Activated CD8-positive, alpha-beta T cell treated with anti-CD3 and anti-CD28 coated beads for 36 hours (primary cell): ENCODE measurements around the gene LSM14B. TPM values are rescaled to one million over a fixed set of nuclear protein-coding genes. Genes with fewer than 3 reads are reported as not detected.

Experiments used
- ATAC-seq: fragments of 200-7000 bp; cut with Tn5 transposase; one replicate; pipeline ENCODE4 v1.10.0; 2021; ENCODE audit warnings: mild to moderate bottlenecking, moderate library complexity
- CTCF ChIA-PET: fragments of 350-600 bp; sonication (Branson Sonifier 250); formaldehyde crosslinking; loops from one replicate; lab custom pipeline; 2021; ENCODE audit warnings: antibody characterized with exemption; lab: Charles Lee
- POLR2A ChIA-PET: fragments of 350-600 bp; sonication (Branson Sonifier 250); formaldehyde crosslinking; loops from one replicate; lab custom pipeline; 2021; ENCODE audit warnings: antibody characterized with exemption; lab: Charles Lee
- DNase-seq: peaks from one replicate; pipeline ENCODE4 v3.0.0-alpha.2; 2020
- H3K27ac Mint-ChIP-seq: one replicate; pipeline ENCODE4 v1.8.0; 2021; ENCODE audit warnings: mild to moderate bottlenecking, mixed read lengths
- H3K27me3 Mint-ChIP-seq: one replicate; pipeline ENCODE4 v1.8.0; 2021; ENCODE audit warnings: mixed read lengths
- H3K36me3 Mint-ChIP-seq: one replicate; pipeline ENCODE4 v1.8.0; 2021; ENCODE audit warnings: low read depth, mixed read lengths
- H3K4me1 Mint-ChIP-seq: one replicate; pipeline ENCODE4 v1.8.0; 2021; ENCODE audit warnings: low read depth, mixed read lengths
- H3K4me3 Mint-ChIP-seq: one replicate; pipeline ENCODE4 v1.8.0; 2021; ENCODE audit warnings: mild to moderate bottlenecking, moderate library complexity, mixed read lengths
- H3K9me3 Mint-ChIP-seq: one replicate; pipeline ENCODE4 v1.8.0; 2021; ENCODE audit warnings: mixed read lengths
- intact Hi-C: fragments of 100-400 bp; cut with micrococcal nuclease; formaldehyde crosslinking; loops from one replicate; pipeline ENCODE4 v1.10.0; 2022
- total RNA-seq, 2 experiments: library from RNA; stranded (reverse); gene quantifications; one replicate each; pipeline ENCODE4 v1.2.3, GENCODE V29; 2021
- TF ChIP-seq, protein P1 (sequence below): fragments of 200-600 bp; IDR thresholded peaks from one replicate; pipeline ENCODE4 v1.8.0; 2022; ENCODE audit warnings: antibody characterized with exemption, mild to moderate bottlenecking

Gene LSM14B
- total RNA-seq, 2 experiments from 2014 or later = 33.5 to 35.6 TPM

DNA sequence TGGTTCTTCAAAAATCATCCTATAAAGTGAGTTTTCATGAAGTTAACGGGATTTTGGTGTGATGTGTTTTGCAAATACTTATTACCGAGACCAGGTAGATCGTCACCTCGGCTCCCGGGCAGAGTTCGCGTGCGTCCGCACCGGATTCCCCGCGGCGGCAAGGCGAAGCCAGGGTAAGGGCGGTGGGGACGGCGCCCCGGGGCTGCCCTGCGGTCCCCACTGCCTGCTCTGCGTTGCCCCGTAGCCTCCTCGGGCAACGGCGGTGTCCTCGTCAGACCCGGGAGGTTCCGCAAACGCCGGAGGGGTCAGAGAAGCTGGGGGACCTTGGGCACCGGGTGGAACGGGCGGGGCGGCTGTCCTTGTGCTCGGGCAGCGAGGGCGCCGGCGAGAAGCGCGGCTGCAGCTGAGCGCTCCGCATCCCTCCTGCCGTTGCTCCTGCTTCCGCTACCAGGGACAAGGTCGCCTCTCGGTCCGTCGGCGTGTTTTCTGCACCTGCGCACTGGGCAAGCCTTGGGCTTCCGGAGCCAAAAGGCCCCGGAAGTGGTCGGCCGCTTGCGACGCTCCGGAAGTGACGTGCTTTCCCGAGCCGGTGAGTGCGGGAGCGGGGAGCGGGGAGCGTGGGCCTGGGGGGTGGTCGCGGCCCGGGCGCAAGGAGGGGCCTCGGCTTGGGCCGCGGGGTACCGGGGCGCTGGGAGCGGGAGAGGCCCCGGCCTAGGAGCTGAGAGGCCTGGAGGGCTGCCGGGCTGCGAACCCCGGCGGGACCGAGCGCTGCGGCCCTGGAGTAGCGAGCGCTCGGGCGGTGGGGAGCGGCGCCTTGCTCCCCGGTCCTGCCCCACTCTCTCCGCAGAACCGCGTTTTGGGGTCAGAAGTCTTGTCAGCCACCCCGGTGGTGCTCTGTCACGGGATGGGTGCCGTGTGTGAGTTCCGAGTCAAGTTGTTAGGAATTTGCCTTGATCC, 60.5 kb downstream of the LSM14B start, which contains the start of gene MTG2:
MTG2 (plus strand) TSS at position 560 of the 957 bp plus-strand sequence. CDS start 10,393 bp downstream, outside the sequence.
- Mint-ChIP-seq H3K27me3 (no peaks in the 10 kb centered on the region), H3K4me3 (peak within 1 kb of the TSS; percentile 88), H3K4me1 (peaks cover 34% of the 10 kb centered on the region), H3K9me3 (no peaks in the 10 kb centered on the region), H3K27ac (peak within 1 kb of the TSS; percentile 88), H3K36me3 (peaks cover 9% of the 10 kb centered on the region)
- TF ChIP-seq, protein P1, sequence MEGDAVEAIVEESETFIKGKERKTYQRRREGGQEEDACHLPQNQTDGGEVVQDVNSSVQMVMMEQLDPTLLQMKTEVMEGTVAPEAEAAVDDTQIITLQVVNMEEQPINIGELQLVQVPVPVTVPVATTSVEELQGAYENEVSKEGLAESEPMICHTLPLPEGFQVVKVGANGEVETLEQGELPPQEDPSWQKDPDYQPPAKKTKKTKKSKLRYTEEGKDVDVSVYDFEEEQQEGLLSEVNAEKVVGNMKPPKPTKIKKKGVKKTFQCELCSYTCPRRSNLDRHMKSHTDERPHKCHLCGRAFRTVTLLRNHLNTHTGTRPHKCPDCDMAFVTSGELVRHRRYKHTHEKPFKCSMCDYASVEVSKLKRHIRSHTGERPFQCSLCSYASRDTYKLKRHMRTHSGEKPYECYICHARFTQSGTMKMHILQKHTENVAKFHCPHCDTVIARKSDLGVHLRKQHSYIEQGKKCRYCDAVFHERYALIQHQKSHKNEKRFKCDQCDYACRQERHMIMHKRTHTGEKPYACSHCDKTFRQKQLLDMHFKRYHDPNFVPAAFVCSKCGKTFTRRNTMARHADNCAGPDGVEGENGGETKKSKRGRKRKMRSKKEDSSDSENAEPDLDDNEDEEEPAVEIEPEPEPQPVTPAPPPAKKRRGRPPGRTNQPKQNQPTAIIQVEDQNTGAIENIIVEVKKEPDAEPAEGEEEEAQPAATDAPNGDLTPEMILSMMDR = no peak
- peak; percentile 97 for ATAC-seq
- CTCF ChIA-PET = no interaction called here
- peak; percentile 95 for DNase-seq
- intact Hi-C loops = no loop called here
- POLR2A ChIA-PET = interaction anchor here (0.9 to 1.4 kb wide), 5 partner anchors 33 to 147 kb away, joined by 3 to 4 read pairs (median 3); no protein-coding TSS in a partner anchor

DNA sequence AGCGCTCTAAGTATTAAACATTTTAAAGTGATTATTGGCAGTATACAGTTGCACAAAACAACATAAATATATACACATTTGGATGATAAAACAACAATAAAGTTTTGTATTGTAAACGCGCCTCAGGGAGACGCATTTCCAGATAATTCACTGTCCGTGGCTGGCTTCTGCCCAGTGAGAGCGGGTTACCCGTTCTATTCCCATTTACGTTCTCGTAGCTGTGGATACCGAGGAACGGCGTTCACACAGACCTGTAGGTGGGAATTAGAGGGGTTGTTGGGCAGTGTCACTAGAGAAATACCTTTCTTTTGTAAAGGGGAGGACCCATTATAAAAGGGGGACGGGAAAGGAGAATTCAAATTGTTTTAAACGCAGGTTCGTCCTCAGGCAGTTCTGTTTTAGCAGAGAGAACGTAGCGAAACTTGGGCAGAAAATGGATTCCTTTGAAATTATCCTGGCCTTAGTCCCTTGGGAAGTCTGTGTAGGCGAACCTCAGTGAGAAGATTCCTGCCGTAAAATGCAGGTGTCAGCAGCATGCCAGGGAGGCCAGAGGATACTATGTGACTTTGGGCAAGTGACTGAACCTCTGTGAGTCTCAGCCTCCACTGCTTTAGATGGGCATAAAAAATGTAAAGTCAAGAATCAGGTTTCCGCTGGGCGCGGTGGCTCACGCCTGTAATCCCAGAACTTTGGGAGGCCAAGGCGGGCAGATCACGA, 61.3 kb downstream of the LSM14B start:
- Mint-ChIP-seq H3K4me3 (peak overlapping the region; percentile 88), H3K36me3 (peaks cover 9% of the 10 kb centered on the region), H3K27ac (peak overlapping the region; percentile 88), H3K9me3 (no peaks in the 10 kb centered on the region), H3K27me3 (no peaks in the 10 kb centered on the region), H3K4me1 (peaks cover 35% of the 10 kb centered on the region)
- TF ChIP-seq, protein P1 = no peak
- intact Hi-C loops = no loop called here
- ATAC-seq (no peak), DNase-seq (no peak)
- CTCF ChIA-PET = no interaction called here
- POLR2A ChIA-PET = interaction anchor here (1.0 to 1.4 kb wide), 4 partner anchors 33 to 148 kb away, joined by 3 read pairs; no protein-coding TSS in a partner anchor

Other genes starting within 250 kb of the LSM14B start
- gene TAF4, start 56.6 kb upstream of the LSM14B start, total RNA-seq = 10 to 100 TPM; 14.1 to 15.9 TPM
- gene PSMA7, start 20.9 kb downstream of the LSM14B start, total RNA-seq = 100 to 1,000 TPM; 286 to 289 TPM
- gene SS18L1, start 21.3 kb downstream of the LSM14B start, total RNA-seq = 10 to 100 TPM; 15.3 to 16.1 TPM
- gene MTG2, start 60.6 kb downstream of the LSM14B start, total RNA-seq = 10 to 100 TPM; 36.5 to 40.5 TPM
- gene HRH3, start 97.8 kb downstream of the LSM14B start, total RNA-seq = not detected
- 10 to 100 TPM; 23.6 to 24.3 TPM for gene OSBPL2, start 116.0 kb downstream of the LSM14B start, total RNA-seq
- gene ADRM1, start 180.5 kb downstream of the LSM14B start, total RNA-seq = 100 to 1,000 TPM; 110 to 115 TPM
- under 1 TPM; 0.25 to 0.76 TPM for gene LAMA5, start 244.8 kb downstream of the LSM14B start, total RNA-seq